ENCODE measurements around the gene TFF2. TPM values are rescaled to one million over a fixed set of nuclear protein-coding genes. Genes with fewer than 3 reads are reported as not detected.

The TFF2 gene
- total and polyA plus RNA-seq, 2 of the 4 experiments (the other 2 are of a cell fraction): not detected

DNA sequence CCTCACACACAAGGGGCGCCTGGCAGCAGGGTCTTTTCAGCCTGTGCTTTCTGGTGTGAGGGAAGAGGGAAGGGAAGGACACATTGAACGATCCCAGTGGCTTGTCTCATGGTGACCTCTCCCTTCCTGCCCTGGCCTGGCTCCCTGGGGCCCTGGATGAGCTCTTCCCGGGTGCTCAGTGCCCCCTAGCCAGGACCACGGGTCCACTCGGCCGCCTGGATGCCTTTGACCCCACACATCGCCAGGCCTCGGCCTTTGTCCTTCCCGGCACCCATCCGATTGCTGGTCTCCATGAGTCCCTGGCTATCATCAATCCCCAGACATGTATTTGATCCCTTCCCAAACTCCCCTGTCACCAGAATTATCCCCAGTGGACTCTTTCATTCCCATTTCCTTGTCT lies 29.6 kb downstream of the TFF2 start:
- Histone ChIP-seq H3K27me3 (ENCODE audit: control insufficient read depth, insufficient read depth, low read length) (peaks cover 30% of the 10 kb centered on the region), H3K18ac (ENCODE audit: low read depth, low read length) (no peak overlapping the region), H2AK5ac (ENCODE audit: low read depth, low read length) (no peak overlapping the region), H4K20me1 (ENCODE audit: insufficient read depth, low read length) (no peaks in the 10 kb centered on the region; the same call in 1 of the 2 replicates), H3K4me1 (ENCODE audit: control insufficient read depth, insufficient read depth, low read length) (no peaks in the 10 kb centered on the region), H3K27ac (ENCODE audit: insufficient read depth, low read length) (no peak overlapping the region), H3K4ac (ENCODE audit: low read depth, low read length) (no peak overlapping the region), H2BK15ac (ENCODE audit: low read depth, low read length) (no peak overlapping the region), H2AK9ac (replicated peaks; ENCODE audit: low read depth, low read length, poor library complexity) (no peak overlapping the region), H3K4me3 (ENCODE audit: insufficient read depth, low read depth, low read length) (no peak overlapping the region), H3K36me3 (ENCODE audit: control insufficient read depth, insufficient read depth, low read length) (no peaks in the 10 kb centered on the region), H2BK5ac (ENCODE audit: low read depth, low read length, poor library complexity, severe bottlenecking) (no peak overlapping the region), H2BK120ac (ENCODE audit: low read depth, low read length) (no peak overlapping the region), H3K9me3 (ENCODE audit: control insufficient read depth, insufficient read depth, low read length) (no peaks in the 10 kb centered on the region), H2AFZ (replicated peaks; ENCODE audit: low read length, poor library complexity) (no peak overlapping the region), H4K5ac (ENCODE audit: low read depth, low read length) (no peak overlapping the region), H3K56ac (ENCODE audit: extremely low read depth, insufficient read depth, low read length) (no peak overlapping the region), H4K91ac (ENCODE audit: insufficient read depth, low read depth, low read length) (no peak overlapping the region), H3K23ac (ENCODE audit: low read depth, low read length) (no peak overlapping the region), H3K79me1 (ENCODE audit: low read depth in 1 of 2, low read length in 2 of 2) (no peaks in the 10 kb centered on the region), H2BK20ac (ENCODE audit: low read depth, low read length) (no peak overlapping the region), H3K9ac (ENCODE audit: low read depth, low read length) (no peak overlapping the region), H3K4me2 (ENCODE audit: low read depth, low read length) (no peak overlapping the region), H4K8ac (ENCODE audit: low read depth in 2 of 2, low read length in 2 of 2) (no peak overlapping the region), H3K9me1 (ENCODE audit: insufficient read depth, low read length) (no peaks in the 10 kb centered on the region), H3K14ac (replicated peaks; ENCODE audit: low read depth, low read length) (no peak overlapping the region)
- ChIA-PET POLR2A (ENCODE audit: unreplicated experiment) (no interaction called here), CTCF (no interaction called here)
- BruUV-seq (replicated peaks): no TSS peak
- 66% methylated on average over 8 of the region's 10 CpGs; no CpG with 5 or more reads in 1 of the 2 experiments for WGBS, 2 experiments (ENCODE audit: extremely low coverage in 2 of 2, insufficient read length in 1 of 2)
- DNase-seq (no peak), ATAC-seq (ENCODE audit: low read depth) (no peak)
- dilution Hi-C loops (cut with HindIII; ENCODE audit: low sequenced_read_pairs, unreplicated experiment) (no loop called here), in situ Hi-C loops (cut with MboI; ENCODE audit: low sequenced_read_pairs) (no loop called here), intact Hi-C loops (cut with micrococcal nuclease) (no loop called here)
- TF ChIP-seq, protein P1, sequence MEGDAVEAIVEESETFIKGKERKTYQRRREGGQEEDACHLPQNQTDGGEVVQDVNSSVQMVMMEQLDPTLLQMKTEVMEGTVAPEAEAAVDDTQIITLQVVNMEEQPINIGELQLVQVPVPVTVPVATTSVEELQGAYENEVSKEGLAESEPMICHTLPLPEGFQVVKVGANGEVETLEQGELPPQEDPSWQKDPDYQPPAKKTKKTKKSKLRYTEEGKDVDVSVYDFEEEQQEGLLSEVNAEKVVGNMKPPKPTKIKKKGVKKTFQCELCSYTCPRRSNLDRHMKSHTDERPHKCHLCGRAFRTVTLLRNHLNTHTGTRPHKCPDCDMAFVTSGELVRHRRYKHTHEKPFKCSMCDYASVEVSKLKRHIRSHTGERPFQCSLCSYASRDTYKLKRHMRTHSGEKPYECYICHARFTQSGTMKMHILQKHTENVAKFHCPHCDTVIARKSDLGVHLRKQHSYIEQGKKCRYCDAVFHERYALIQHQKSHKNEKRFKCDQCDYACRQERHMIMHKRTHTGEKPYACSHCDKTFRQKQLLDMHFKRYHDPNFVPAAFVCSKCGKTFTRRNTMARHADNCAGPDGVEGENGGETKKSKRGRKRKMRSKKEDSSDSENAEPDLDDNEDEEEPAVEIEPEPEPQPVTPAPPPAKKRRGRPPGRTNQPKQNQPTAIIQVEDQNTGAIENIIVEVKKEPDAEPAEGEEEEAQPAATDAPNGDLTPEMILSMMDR (conservative IDR thresholded peaks at IDR 0.05; ENCODE audit: low read depth, low read length): no peak
- TF ChIP-seq FOS (IDR thresholded peaks at IDR 0.05; ENCODE audit: low read depth, low read length) (no peak), ELK1 (IDR thresholded peaks at IDR 0.05; ENCODE audit: borderline replicate concordance, low read depth, low read length) (no peak), CEBPB (IDR thresholded peaks at IDR 0.05; ENCODE audit: low read depth, low read length) (no peak)
